ENCODE results near the gene GAL3ST2.
"Not testable (repeated sequence)": the region's sequence is repeated elsewhere in the genome, so short reads cannot be mapped to it uniquely, and the experiment has no call there.

Gene GAL3ST2

DNA sequence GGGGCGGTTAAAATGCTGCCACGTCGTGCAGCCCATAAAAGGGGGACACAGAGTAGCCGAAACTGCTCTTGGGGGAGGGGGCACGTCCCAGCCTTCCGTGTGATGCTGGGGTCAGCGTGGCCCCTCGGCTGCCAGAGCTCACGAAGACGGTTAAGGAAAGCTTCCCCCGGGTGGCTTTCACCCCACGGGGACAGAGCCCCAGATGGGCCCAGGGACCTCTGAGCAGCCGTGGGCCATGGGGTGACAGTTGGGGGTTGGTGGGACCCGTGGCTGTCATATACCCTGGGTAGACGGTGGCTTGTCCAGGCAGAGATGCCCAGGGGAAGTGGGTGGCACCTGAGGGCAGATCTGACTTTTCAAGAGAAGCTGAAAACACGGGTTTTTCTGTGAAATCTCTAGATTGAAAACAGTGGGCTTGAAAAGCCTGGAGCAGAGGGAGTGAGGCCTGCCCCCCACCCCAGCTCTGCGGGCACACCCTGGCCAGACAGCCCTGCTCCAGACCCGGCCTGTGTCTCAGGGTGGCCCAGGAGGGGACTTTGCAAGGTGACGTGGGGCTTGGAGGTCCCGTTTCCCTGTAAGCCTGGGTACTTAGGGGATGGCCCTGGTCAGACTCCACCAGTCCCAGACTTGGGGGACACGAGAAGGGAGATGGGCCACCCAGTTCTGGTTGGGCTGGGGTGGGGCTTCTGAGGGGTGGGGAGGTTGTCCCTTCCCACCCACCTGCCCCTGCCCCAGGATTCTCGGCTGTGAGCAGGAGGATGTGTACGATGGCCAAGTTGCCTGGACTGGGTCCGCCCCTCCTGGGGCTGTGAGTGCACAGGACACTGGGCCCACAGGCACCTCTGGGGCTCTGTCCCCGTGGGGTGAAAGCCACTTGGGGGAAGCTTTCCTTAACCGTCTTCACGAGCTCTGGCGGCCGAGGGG is 33.0 kb downstream of the GAL3ST2 start:
- DNase-seq (ENCODE audit: low spot score): no peak

DNA sequence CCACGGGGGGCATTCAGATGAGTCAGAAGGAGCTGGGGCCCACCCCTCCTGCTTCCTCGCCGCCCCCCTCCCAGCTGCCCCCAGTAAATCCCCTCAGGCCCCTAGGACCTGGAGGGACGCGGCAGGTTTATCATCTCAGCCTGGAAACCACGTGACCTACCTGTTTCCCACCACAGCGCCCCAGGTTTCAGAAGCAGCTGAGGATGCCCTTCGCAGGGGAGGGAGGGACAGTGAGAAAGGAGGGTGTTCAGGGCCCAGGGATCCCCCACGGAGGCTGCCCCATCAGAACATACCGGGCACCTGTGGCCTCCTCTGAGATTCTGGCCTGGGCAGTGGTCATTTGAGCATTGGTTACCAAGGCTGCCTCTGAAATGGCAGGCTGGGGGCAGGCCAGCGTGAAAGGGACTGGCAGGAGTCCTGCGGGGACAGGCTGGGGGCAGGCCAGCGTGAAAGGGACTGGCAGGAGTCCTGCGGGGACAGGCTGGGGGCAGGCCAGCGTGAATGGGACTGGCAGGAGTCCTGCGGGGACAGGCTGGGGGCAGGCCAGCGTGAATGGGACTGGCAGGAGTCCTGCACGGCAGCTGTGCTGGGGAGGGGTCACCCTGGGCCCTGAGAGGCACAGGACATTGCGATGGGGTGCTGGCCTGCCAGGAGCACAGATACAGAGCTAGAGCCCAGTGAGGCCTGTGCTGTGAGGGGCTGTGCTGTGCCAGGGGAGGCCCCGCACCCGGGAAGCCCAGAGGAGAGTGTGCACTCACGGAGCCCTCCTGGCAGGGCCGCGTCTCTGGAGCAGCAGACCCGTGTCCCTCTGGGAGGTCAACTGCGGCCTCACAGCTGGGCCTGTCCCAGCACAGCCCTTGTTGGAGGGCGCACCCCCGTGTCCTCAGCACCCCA is 33.9 kb downstream of the GAL3ST2 start:
- DNase-seq (ENCODE audit: low spot score): no peak

DNA sequence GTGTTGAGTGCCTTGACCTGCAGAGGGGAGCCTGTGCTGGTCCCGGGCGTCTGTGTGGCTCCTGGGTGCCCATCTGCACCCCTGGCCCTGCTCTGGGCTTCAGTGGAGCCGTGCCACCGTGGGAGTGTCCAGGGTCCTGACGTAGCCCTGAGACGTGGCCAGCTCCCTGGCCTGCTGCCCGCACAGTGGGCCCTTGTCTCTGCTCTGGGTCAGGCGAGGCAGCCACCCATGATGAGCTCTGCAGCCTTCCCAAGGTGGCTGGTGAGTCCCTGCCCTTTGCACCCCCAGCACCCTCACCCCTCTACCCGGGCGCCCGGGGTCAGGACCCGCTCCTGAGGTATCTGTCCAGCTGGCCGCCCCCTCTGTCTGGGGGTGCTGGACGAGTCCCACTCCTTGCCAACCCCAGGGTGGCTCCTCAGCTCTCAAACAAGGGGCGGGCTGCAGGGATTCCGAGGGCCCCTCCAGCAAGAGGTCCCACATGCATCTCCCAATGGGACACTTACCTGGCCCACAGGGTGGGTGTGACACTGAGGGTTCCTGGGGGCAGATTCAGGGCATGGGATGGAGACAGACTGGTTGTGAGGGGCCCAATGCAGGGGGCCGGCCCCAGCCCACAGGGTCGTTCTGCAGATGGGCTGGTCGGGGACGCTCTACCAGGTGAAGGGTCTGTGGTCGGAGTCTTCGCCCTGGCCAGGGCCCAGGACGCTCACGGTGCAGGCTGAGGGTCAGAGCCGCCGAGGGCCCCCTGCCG is 34.8 kb downstream of the GAL3ST2 start:
- no peak for DNase-seq (ENCODE audit: low spot score)

DNA sequence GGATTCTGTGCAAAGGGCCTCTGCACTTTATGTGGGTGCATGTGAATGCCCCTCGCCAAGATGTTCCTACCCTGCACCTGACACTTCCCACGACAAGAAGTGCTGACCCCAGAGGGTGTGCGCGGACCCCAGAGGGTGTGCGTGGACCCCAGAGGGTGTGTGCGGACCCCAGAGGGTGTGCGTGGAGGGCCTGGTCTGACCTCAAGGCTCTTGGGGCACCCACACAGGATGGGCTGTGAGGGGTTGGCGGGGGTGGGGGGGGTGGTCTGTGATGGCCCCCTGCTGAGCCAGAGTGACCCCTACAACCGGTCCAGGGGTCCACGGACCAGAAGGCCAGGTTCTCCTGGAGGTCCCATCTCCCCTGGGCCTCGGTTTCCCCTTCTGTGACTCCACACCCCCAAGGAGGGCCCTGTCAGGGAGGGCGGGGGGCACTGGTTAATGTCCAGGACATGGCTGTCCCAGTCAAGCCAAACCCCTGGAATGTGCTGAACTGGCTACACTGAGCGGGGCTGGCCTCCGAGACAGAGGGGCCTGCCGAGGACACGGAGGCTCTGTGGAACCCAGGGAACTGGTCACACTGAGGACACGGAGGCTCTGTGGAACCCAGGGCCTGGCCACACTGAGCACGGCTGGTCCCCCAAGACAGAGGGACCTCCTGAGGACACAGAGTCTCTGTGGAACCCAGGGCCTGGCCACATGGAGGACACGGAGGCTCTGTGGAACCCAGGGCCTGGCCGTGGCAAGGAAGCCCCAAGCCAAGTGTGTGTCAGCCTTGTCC is 35.5 kb downstream of the GAL3ST2 start:
- DNase-seq (ENCODE audit: low spot score): no peak

DNA sequence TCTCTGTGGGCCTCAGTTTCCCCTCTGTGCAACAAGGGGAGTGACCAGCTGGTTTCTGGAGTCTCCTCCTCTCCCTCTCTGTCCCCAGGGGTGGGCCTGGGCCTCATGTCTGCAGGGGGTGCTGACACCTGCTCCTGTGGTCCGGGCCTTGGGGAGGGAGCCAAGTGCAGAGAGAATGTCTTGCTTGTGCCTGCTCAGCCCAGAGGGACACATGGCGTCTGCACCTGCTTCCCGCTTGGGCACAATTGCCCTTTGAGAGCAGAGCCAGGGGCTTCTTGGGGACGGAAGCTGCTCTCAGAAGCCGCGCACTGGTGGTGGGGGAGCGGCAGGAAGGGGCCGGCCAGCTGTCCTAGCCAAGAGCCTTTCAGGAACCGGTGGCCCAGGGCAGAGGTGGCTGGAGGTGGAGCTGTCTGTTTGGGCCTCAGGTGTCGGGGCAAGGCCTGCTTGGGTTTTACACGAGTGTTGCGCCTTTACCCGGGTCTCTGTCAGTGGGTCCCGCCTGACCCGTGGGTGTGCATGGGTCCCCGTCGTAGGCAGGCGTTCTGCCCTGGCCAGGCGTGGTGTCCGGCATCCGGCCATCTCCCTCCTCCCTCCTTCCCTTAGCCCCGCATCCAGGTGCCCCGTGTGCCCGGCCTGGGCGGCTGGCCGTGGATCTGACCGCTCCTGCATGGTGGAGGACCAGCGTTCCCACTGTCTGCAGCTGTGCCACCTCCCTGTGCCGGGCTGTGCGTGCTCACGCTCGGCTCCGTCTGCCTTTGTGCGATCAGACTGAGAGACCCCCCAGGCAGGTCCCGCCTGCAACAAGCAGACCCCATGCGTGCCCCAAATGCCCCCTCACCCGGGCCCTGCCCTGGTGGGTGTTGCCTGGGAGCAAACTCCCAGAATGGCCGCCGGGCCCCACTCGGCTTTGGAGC is 36.4 kb downstream of the GAL3ST2 start:
- no peak for DNase-seq (ENCODE audit: low spot score)

DNA sequence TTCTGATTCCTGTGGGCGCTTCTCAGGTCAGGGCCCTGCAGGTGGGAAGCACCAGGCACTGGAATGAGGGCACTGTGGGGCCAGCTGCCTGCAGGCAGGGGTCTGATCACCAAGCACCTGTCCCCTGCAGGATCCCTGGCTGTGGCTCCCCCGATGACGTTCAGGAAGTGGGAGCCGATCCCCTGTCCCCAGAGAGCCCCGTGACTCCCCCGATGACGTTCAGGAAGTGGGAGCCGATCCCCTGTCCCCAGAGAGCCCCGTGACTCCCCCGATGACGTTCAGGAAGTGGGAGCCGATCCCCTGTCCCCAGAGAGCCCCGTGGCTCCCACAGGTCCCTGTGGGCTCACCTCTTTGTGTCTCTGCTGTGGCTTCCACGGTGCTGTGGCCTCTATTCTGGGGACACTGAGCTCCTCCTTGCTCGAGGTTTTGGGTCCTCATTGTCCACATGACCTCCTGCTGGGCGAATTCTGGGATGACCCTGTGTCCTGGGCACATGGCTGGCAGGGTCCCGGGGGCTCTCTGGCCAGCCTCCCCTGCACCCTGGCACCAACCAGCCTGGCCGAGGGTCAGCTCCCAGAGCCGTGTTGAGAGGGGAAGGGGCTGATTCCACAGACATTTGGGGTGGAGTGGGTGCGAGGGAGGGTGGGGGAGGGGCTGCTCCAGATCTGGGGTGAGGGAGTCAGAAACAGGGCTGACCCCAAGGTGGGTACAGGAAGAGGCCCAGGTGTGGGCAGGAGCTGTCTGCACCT is 37.2 kb downstream of the GAL3ST2 start:
- no peak for DNase-seq (ENCODE audit: low spot score)

DNA sequence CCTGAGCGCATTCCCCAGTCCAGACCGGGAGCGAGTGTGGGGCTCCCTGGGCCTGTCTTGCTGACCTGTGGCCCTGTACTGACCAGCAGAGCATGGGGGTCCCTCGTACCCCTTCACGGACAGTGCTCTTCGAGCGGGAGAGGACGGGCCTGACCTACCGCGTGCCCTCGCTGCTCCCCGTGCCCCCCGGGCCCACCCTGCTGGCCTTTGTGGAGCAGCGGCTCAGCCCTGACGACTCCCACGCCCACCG is 37.7 kb downstream of the GAL3ST2 start:
- no peak for DNase-seq (ENCODE audit: low spot score)

DNA sequence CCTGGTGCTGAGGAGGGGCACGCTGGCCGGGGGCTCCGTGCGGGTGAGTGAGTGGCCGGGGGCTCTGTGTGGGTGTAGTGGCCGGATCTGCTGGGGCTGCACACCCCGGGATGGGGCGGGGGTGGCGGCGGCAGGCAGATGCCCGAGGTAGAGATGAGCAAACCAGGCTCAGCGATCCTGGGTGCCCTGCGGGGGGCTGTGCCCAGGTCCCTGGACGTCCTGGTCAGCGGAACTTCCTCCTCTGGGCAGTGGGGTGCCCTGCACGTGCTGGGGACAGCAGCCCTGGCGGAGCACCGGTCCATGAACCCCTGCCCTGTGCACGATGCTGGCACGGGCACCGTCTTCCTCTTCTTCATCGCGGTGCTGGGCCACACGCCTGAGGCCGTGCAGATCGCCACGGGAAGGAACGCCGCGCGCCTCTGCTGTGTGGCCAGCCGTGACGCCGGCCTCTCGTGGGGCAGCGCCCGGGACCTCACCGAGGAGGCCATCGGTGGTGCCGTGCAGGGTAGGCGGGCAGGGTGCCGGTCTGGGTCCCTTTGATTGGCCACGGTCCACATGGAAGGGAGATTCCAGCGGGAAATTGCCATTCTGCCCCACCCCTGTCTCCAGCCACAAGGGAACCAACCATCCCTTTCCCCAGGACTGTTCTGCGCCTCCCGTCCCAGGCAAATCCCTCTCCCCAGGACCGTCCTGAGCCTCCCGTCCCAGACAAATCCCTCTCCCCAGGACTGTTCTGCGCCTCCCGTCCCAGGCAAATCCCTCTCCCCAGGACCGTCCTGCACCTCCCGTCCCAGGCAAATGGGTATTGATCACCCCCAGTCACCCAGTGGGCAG is 38.2 kb downstream of the GAL3ST2 start:
- DNase-seq (ENCODE audit: low spot score): no peak

DNA sequence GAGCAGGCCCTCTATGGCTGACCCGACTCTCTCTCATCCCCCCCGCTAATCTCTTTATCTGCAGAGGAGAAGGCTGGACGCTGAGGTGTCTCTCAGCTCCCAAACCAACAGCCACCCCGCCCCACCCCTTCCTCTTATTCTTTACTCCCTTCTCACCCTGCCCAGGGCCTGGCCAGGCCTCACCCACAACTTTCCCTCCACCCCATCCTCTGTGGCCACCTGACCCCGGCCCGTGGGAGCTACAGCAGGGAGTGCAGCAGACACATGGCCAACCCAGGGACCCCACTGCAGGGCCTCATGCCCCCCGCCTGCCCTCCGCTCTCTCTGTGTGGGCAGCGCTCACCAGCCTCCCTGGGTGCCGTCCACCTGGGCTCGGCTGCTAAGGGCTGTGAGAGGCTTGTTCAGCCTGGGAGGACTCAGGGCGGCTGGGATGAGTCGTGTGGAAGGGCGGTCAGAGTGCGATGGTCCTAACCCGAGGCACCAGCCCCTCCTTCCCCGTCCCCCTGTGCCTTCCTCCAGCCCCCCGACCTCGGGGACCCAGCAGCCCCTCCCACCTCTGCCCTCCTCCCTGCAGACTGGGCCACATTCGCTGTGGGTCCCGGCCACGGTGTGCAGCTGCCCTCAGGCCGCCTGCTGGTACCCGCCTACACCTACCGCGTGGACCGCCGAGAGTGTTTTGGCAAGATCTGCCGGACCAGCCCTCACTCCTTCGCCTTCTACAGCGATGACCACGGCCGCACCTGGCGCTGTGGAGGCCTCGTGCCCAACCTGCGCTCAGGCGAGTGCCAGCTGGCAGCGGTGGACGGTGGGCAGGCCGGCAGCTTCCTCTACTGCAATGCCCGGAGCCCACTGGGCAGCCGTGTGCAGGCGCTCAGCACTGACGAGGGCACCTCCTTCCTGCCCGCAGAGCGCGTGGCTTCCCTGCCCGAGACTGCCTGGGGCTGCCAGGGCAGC is 39.1 kb downstream of the GAL3ST2 start:
- DNase-seq (ENCODE audit: low spot score): no peak

DNA sequence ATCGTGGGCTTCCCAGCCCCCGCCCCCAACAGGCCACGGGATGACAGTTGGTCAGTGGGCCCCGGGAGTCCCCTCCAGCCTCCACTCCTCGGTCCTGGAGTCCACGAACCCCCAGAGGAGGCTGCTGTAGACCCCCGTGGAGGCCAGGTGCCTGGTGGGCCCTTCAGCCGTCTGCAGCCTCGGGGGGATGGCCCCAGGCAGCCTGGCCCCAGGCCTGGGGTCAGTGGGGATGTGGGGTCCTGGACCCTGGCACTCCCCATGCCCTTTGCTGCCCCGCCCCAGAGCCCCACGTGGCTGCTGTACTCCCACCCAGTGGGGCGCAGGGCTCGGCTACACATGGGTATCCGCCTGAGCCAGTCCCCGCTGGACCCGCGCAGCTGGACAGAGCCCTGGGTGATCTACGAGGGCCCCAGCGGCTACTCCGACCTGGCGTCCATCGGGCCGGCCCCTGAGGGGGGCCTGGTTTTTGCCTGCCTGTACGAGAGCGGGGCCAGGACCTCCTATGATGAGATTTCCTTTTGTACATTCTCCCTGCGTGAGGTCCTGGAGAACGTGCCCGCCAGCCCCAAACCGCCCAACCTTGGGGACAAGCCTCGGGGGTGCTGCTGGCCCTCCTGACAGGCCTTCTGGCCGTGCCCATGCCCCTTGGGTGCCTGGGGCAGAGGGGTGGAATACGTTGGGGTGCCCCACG is 40.0 kb downstream of the GAL3ST2 start:
- DNase-seq (ENCODE audit: low spot score): no peak

DNA sequence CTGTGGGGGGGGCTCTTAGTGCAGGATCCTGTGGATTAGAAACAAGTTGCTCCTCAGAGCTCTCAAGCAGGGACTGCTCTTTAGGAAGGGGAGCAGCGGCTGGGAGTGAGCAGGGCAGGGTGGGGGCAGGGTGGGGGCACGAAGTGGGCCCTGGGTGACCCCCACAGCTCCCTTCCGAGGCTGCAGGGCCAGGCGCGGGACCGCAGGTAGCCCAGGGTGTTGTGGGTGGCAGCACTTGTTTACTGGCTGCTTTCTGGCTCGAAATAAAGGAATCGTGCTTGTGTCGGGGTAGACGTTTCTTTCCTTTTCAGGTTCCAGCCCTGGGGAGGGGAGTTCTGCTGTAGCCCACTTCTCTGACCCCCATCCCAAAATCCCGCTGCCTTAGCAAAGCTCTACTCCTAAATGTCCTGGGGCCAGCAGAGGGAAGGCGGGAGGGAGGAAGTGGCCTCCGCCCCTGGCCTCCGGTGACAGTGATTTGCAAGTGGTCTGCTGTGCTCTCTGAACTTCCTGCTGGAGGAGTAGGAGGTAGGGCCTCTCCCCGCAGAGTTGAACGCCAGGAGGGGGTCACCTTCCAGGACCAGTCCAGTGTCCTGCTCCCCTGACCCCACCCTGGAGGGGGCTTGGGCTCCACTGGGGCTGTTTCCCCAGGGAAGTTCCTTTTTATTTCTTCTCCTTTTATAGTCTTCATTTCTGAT is 40.7 kb downstream of the GAL3ST2 start:
- DNase-seq (ENCODE audit: low spot score): no peak

DNA sequence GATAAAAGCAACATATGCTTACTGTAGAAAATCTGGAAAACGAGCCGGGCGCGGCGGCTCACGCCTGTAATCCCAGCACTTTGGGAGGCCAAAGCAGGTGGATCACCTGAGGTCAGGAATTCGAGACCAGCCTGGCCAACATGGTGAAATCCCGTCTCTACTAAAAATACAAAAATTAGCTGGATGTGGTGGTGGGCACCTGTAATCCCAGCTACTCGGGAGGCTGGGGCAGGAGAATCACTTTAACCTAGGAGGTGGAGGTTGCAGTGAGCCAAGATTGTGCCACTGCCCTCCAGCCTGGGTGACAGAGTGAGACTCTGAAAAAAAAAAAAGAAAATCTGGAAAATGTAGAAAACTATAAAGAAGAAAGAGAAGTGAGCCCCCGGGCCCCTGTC is 41.2 kb downstream of the GAL3ST2 start:
- DNase-seq (ENCODE audit: low spot score): not testable (repeated sequence)

DNA sequence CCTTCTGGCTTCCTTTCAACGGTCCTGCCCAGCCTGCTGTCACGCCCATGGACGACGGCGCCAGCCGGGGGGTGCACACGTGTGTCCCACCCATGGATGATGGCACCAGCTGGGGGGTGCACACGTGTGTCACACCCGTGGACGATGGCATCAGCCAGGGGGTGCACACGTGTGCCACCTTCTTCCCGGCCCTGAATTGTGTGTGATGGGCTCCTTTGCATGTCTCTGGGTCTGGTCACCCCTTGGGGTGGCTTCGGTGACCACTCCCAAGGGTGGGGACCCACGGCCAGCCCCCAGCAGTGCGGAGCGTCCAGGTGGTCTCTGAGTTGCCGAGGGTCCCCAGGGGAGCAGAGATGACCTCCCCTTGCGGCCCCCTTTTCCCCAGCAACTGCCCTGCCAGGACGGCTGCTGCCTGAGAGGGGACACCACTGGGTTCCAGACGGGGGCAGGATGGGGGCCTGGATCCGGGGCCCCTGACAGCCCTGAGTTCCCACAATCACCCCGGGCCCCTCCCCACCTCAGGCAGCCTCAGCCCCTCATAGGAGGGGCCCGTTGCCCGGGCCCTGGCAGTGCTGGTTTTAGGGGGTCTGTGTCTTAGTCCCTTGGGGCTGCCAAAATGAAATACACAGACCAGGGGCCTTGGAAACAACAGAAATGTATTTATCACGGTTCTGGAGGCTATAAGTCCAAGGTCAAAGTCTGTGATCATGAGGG is 41.8 kb downstream of the GAL3ST2 start:
- no peak for DNase-seq (ENCODE audit: low spot score)

DNA sequence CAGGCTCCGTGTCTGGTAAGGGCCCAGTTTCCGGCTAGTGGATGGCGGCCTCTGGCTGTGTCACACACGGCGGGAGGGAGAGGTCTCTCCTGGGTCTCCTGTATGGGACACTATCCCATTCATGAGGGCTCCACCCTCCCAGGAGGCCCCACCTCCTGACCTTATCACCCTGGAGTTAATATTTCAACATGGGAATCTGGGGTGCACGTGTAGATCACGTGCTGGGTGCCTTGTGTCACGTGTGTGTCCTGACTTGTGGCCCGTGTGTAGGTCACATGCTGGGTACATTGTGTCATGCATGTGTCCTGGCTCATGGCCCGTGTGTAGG is 42.3 kb downstream of the GAL3ST2 start:
- DNase-seq (ENCODE audit: low spot score): no peak

DNA sequence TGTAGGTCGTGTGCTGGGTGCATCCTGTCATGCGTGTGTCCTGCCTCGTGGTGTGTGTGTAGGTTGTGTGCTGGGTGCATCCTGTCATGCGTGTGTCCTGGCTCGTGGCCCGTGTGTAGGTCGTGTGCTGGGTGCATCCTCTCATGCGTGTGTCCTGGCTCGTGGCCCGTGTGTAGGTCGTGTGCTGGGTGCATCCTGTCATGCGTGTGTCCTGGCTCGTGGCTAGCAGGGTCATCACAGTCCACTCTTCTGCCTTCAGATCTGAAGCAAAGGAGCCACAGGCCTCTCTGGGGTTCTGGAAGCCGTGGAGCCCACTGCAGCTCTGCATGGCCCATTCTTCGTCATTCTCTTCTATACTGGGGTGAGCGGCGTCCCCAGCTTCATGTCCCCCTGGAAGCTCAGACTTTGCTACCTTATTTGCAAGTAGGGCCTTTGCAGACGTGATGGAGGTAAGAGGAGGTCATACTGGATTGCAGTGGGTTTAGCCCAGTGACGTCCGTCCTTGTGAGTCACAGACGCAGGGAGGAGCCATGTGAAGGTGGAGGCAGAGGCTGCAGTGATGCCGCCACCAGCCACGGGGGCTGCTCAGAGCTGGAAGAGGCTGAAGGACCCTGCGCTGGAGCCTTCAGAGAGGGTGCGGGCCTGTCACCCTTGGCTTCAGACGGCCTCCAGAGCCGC is 43.5 kb downstream of the GAL3ST2 start:
- not testable (repeated sequence) for DNase-seq (ENCODE audit: low spot score)

Data from CD4-positive, alpha-beta T cell treated with Interleukin-2 at 100 ng/mL for 4 hours (primary cell).